MG63 (cell line): ENCODE measurements around the gene TAAR9. TPM values are rescaled to one million over a fixed set of nuclear protein-coding genes. Genes with fewer than 3 reads are reported as not detected.

Source experiments
- DNase-seq: peaks from one replicate; pipeline ENCODE4 v3.0.0-alpha.2; 2020
- H3K27me3 ChIP-seq: fragments of 250-450 bp; sonication (Bioruptor Pico); 2 replicates; pipeline ENCODE4 v1.5.1; 2020; ENCODE audit warnings: mild to moderate bottlenecking, moderate library complexity
- H3K36me3 ChIP-seq: fragments of 250-450 bp; sonication (Bioruptor Pico); 2 replicates; pipeline ENCODE4 v1.5.1; 2020; ENCODE audit warnings: mild to moderate bottlenecking, moderate library complexity
- H3K4me3 ChIP-seq: fragments of 250-450 bp; sonication (Bioruptor Pico); 2 replicates; pipeline ENCODE4 v1.5.1; 2020; ENCODE audit warnings: mild to moderate bottlenecking, moderate library complexity
- H3K9me3 ChIP-seq: fragments of 250-450 bp; sonication (Bioruptor Pico); 2 replicates; pipeline ENCODE4 v1.5.1; 2020; ENCODE audit warnings: mild to moderate bottlenecking, moderate library complexity
- total RNA-seq: library from RNA; depleted of rRNA; stranded (reverse); fragments of >200 nt; shearing (Covaris generic); gene quantifications from 2 replicates; pipeline ENCODE4 v1.2.3, GENCODE V29; 2014; ENCODE audit warnings: low replicate concordance; rRNA removed

The TAAR9 gene, protein sequence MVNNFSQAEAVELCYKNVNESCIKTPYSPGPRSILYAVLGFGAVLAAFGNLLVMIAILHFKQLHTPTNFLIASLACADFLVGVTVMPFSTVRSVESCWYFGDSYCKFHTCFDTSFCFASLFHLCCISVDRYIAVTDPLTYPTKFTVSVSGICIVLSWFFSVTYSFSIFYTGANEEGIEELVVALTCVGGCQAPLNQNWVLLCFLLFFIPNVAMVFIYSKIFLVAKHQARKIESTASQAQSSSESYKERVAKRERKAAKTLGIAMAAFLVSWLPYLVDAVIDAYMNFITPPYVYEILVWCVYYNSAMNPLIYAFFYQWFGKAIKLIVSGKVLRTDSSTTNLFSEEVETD
- not detected in 2 replicates for total RNA-seq

DNA sequence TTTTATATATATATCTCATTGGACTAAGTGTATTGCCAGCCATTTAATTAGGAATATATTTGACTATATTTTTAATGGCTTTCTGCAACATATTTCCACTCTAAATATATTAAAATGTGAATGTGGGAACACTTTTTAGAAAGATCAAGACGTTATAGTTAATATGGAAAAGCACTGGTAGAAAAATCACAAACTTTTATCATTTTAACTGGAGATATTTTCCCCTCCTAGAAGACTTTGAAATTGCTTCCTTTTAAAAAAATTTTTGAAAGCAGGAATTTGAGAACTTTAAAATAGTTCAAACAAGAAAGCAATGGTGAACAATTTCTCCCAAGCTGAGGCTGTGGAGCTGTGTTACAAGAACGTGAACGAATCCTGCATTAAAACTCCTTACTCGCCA, at the start of gene TAAR9:
TAAR9 (plus strand) TSS at position 301 of the 400 bp plus-strand sequence; CDS start at position 314, 13 bp downstream.
- DNase-seq = no peak
- Histone ChIP-seq H3K9me3 (no peaks in the 10 kb centered on the region), H3K36me3 (no peaks in the 10 kb centered on the region), H3K27me3 (peaks cover 43% of the 10 kb centered on the region), H3K4me3 (no peak within 1 kb of the TSS)

DNA sequence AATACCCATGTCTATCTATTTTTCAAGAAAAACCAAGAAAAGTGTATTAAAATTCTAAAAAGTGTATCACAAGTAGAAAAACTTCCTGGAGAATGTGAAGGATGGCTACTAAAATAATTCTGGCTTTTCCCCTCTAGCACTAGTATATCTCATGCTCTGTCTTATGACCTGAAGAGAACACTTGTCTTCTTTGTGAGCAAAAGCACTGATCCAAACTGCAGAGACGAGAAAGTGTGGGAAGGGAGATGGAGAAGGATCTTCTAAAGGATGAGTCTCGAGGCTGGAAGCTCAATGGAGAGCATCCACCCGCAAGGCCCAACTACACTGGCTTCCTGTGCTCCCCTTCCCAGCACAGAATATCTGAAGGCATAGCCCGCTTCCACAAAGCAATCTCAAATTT, 48.7 kb upstream of the TAAR9 start:
- peaks cover 14% of the 10 kb centered on the region for H3K36me3 ChIP-seq
- no peaks in the 10 kb centered on the region for H3K27me3 ChIP-seq
- DNase-seq = no peak
- no peak overlapping the region for H3K4me3 ChIP-seq
- H3K9me3 ChIP-seq = peaks cover 8% of the 10 kb centered on the region

- peaks cover 14% of the 10 kb centered on the region for H3K36me3 ChIP-seq
- no peaks in the 10 kb centered on the region for H3K27me3 ChIP-seq
- H3K4me3 ChIP-seq = no peak overlapping the region
- H3K9me3 ChIP-seq = peaks cover 8% of the 10 kb centered on the region
- DNase-seq = no peak
These were observed 48.1 kb upstream of the TAAR9 start for GRCh38 chr6:132490024-132490423.

DNA sequence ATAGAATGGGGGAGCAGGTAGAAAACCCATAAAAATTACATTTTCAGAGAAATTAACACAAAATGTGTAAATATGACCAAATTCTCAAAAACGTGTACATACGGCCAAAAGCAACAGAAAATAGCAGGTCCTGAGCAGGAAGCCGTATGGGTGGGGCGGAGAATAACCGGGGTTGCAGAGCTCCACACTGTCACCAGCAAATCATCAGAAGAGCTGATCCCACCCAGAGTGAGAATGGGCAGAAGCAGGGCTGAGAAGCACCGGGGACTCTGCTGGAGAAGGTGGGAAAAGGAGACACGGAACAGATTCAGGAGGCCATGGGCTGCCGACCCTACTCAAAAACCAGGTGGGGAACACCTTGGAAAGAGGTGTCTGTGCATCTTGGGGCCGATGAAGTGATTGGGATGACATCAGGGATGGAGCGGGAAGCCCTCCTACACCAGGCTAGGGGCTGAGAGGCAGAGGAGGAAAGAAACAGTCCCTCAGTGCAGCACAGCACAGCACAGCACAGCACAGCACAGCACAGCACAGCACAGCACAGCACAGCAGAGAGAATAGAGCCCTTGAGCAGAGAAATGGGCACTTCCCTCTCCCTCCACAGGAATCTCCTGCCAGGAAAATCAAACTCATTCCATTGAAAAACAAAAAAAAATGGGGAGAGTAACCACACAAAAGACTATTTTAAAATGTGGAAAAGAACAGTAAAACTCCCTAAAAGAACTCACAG, 47.4 kb upstream of the TAAR9 start:
- peaks cover 8% of the 10 kb centered on the region for H3K9me3 ChIP-seq
- peaks cover 14% of the 10 kb centered on the region for H3K36me3 ChIP-seq
- no peaks in the 10 kb centered on the region for H3K27me3 ChIP-seq
- no peak for DNase-seq
- no peak overlapping the region for H3K4me3 ChIP-seq

GRCh38 chr6:132491303-132491702, 46.8 kb upstream of the TAAR9 start:
- peak; percentile 2 for DNase-seq
- H3K27me3 ChIP-seq = no peaks in the 10 kb centered on the region

DNA sequence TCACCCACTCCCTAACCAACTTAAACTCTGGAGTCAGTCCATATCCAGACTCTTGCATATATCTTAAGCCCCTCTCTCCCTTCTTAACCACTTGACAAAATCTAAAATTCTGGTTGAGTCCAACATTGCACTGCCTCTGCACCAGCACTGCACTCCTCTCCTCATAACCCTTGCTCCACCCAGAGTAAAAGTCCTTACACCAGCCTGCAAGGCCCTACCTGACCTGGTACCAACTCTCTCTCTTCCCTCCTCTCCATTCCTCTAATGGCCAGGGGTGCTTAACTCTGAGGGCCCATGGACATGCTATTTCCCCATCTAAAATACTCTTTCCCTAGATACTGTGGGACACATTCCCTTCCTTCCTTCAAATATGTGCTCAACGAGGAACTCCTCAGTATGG, 46.2 kb upstream of the TAAR9 start:
- Histone ChIP-seq H3K36me3 (peaks cover 13% of the 10 kb centered on the region), H3K27me3 (no peaks in the 10 kb centered on the region), H3K9me3 (peaks cover 8% of the 10 kb centered on the region), H3K4me3 (no peak overlapping the region)
- no peak for DNase-seq

More at GRCh38 chr6:132491303-132491702, 46.8 kb upstream of the TAAR9 start:
- Histone ChIP-seq H3K4me3 (no peak overlapping the region), H3K36me3 (peaks cover 14% of the 10 kb centered on the region), H3K9me3 (peaks cover 8% of the 10 kb centered on the region)

- Histone ChIP-seq H3K4me3 (no peak overlapping the region), H3K27me3 (no peaks in the 10 kb centered on the region), H3K36me3 (peaks cover 8% of the 10 kb centered on the region; the same call in 1 of the 2 replicates), H3K9me3 (peaks cover 8% of the 10 kb centered on the region)
- DNase-seq = no peak
These were observed 43.1 kb upstream of the TAAR9 start for GRCh38 chr6:132494954-132495353.

DNA sequence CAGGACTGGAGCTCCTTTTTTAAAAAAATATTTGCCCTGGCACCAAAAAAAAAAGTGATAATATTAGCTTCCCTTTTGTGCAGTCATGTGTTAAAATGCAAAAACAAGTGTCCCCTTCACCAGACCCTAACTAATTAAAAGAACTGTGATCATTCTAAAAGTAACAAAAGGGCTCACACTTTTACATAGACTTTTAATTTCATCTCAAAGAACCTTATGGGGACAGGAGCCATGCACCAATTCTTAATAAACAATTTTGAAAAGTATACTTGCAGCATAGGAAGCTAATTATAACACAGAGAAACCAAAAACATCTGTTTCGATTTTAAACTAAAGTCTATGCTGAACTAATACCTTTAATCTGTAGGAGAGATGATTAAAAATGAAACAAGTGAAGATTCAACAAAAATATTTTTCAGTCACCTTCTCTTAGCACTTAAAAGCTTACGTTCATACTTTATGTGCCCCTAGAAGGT, 42.4 kb upstream of the TAAR9 start:
- Histone ChIP-seq H3K27me3 (no peaks in the 10 kb centered on the region), H3K4me3 (no peak overlapping the region), H3K36me3 (peaks cover 8% of the 10 kb centered on the region; the same call in 1 of the 2 replicates), H3K9me3 (peaks cover 8% of the 10 kb centered on the region)
- no peak for DNase-seq

DNA sequence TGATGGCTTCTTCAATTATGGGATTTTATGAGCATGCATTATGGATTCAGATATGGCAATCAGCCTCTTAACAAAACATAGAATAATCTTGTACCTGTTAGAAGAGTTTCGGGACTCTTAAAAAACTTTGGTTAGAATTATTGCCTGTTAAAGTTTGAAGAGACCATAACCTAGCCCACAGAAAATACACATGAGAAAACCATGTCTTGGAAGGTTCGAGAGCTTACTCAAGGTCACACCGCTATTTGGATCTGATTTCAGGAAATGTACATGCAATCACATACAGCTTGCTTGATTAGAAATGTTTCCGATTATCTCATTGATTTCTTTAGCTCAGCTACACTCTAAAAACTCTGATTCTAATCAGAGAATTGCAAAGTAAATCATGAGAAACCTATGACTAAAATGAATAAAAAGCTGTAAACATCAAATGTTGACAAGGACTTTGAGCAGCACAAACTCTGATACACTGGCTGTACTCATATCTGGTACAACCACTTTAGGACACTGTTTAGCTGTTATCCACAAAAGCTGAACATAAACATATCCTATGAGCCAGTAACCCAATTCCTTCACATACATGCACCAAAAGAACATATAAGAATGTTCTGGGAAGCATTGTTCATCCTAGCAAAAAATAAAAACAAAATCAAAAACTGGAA, 41.4 kb upstream of the TAAR9 start:
- H3K4me3 ChIP-seq = no peak overlapping the region
- no peak for DNase-seq
- H3K9me3 ChIP-seq = peaks cover 8% of the 10 kb centered on the region
- H3K36me3 ChIP-seq = peaks cover 12% of the 10 kb centered on the region
- no peaks in the 10 kb centered on the region for H3K27me3 ChIP-seq

GRCh38 chr6:132498638-132499037, 39.4 kb upstream of the TAAR9 start:
- H3K9me3 ChIP-seq = peaks cover 7% of the 10 kb centered on the region; the same call in 1 of the 2 replicates
- H3K36me3 ChIP-seq = peaks cover 12% of the 10 kb centered on the region
- no peaks in the 10 kb centered on the region for H3K27me3 ChIP-seq
- H3K4me3 ChIP-seq = no peak overlapping the region
- no peak for DNase-seq

DNA sequence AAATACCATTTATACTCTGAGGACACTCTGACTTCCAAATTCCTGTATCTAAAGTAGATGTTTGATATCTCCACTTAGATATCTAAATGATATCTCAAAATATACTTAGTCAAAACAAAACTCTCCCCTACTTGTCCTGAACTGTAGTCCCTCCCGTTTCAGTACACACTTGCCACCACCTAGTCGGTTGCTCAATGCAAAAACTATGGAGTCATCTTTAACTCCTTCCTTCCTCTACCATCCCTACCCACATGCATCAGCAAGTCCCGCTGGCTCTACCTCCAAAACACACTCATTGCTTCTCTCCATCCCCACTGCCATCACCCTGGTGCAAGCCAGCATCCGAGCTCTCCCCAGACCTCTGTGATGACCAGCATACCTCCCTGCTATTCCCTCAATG, 38.3 kb upstream of the TAAR9 start:
- DNase-seq = no peak
- Histone ChIP-seq H3K27me3 (no peaks in the 10 kb centered on the region), H3K4me3 (no peak overlapping the region), H3K9me3 (no peaks in the 10 kb centered on the region), H3K36me3 (peaks cover 10% of the 10 kb centered on the region)

DNA sequence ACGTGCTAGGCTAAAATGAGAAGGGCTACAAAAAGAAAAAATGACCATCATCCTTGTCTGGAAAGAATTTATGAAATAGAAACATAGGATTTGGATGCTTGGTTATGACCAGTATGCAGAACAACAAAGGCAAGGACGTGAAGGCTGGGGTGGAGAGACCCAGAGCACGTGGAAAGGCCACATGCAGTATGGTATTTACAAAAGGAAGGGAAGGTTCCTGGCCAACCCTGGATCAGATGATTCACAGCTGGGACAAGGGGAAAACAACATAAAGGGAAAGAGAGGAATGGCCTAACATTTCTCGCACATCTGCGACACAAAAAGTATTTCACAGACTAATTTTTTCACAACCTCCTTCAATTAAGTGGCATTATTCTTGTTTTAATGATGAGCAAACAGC, 33.3 kb upstream of the TAAR9 start:
- Histone ChIP-seq H3K9me3 (no peaks in the 10 kb centered on the region), H3K36me3 (peaks cover 9% of the 10 kb centered on the region), H3K27me3 (no peaks in the 10 kb centered on the region), H3K4me3 (no peak overlapping the region)
- no peak for DNase-seq

GRCh38 chr6:132505158-132505557, 32.9 kb upstream of the TAAR9 start:
- Histone ChIP-seq H3K27me3 (no peaks in the 10 kb centered on the region), H3K4me3 (no peak overlapping the region), H3K36me3 (peaks cover 9% of the 10 kb centered on the region), H3K9me3 (no peaks in the 10 kb centered on the region)
- DNase-seq = no peak

GRCh38 chr6:132506461-132506860, 31.6 kb upstream of the TAAR9 start:
- no peaks in the 10 kb centered on the region for H3K9me3 ChIP-seq
- no peaks in the 10 kb centered on the region for H3K27me3 ChIP-seq
- peaks cover 6% of the 10 kb centered on the region for H3K36me3 ChIP-seq
- no peak for DNase-seq
- no peak overlapping the region for H3K4me3 ChIP-seq

DNA sequence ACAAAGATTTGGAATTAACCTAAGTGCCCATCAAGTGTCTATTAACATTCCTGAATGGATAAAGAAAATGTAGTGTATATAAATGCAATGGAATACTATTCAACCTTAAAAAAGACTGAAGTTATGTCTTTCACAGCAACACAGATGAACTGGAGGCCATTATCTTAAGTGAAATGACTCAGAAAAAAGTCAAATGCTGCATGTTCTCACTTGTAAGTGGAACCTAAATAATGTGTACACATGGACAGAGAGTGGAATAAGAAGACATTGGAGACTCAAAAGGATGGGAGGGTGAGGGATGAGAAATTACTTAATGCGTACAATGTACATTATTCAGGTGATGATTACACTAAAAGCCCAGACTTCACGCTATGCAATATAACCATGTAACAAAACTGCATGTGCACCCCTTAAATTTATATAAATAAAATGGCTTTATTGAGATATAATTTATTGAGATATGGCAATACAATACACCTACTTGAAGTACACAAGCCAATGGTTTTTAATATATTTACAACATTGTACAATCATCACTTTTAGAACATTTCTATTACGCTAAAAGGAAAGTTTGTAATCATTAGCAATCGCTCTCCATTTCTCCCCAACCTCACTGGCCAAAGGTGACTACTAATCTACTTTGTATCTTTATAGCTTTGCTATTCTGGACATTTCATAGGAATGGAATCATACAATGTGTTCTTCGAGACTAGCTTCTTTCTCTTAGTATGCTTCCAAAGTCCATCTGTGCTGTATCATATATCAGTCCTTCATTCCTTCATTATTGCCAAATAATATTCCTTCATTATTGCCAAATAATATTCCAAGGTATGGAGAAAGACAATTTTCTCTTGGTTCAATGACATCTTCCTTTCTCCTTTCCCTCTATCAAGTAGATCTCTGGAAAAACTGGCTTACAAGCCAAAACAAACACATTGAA, 30.9 kb upstream of the TAAR9 start:
- H3K27me3 ChIP-seq = no peaks in the 10 kb centered on the region
- no peak for DNase-seq
- no peak overlapping the region for H3K4me3 ChIP-seq
- peaks cover 2% of the 10 kb centered on the region; the same call in 1 of the 2 replicates for H3K36me3 ChIP-seq
- H3K9me3 ChIP-seq = no peaks in the 10 kb centered on the region
